Naive thymus-derived CD4-positive, alpha-beta T cell (primary cell): ENCODE data around the gene TGFBR3. TPM values are rescaled to one million over a fixed set of nuclear protein-coding genes. Genes with fewer than 3 reads are reported as not detected.
"Not testable (repeated sequence)": the region's sequence is repeated elsewhere in the genome, so short reads cannot be mapped to it uniquely, and the experiment has no call there.

ENCODE experiments used
- ATAC-seq: fragments of 150-1000 bp; cut with Tn5 transposase; 2 replicates; pipeline ENCODE4 v1.10.0; 2021; ENCODE audit warnings: mild to moderate bottlenecking, moderate library complexity
- CTCF ChIA-PET: fragments of 350-600 bp; sonication (Branson Sonifier 250); formaldehyde crosslinking; loops from one replicate; lab custom pipeline; 2021; ENCODE audit warnings: antibody characterized with exemption; lab: Charles Lee
- POLR2A ChIA-PET: fragments of 350-600 bp; sonication (Branson Sonifier 250); formaldehyde crosslinking; loops from one replicate; lab custom pipeline; 2021; ENCODE audit warnings: antibody characterized with exemption, inconsistent platforms; lab: Charles Lee
- DNase-seq, 9 donors: peaks; one replicate each; pipeline versions ENCODE4 v3.0.0 to v3.0.0-alpha.2; 2020 to 2022; ENCODE audit warnings: mixed read lengths in 1 of 9
- H3K27ac ChIP-seq: one replicate; pipeline ENCODE4 v1.7.0; 2013; ENCODE audit warnings: mild to moderate bottlenecking, low read depth, low read length, moderate library complexity
- H3K27me3 ChIP-seq, 2 donors: one replicate each; pipeline ENCODE4 v1.7.0; 2013; ENCODE audit warnings: low read length in 2 of 2, mild to moderate bottlenecking in 2 of 2, moderate library complexity in 2 of 2; ENCODE audit not compliant: control insufficient read depth in 2 of 2, insufficient read depth in 2 of 2
- H3K36me3 ChIP-seq, 3 experiments: 1 replicate in 2 of 3; 2 replicates in 1 of 3; pipeline ENCODE4 v1.7.0; 2013; ENCODE audit warnings: low read length in 3 of 3, mild to moderate bottlenecking in 3 of 3, moderate library complexity in 1 of 3; ENCODE audit not compliant: insufficient read depth in 3 of 3, control insufficient read depth in 2 of 3
- H3K4me1 ChIP-seq, 2 donors: one replicate each; pipeline ENCODE4 v1.7.0; 2013; ENCODE audit warnings: low read length in 2 of 2, mild to moderate bottlenecking in 2 of 2, moderate library complexity in 1 of 2; ENCODE audit not compliant: control insufficient read depth in 2 of 2, insufficient read depth in 2 of 2
- H3K4me3 ChIP-seq: 2 replicates; pipeline ENCODE4 v1.7.0; 2013; ENCODE audit warnings: mild to moderate bottlenecking, low read length
- H3K9me3 ChIP-seq, 3 experiments: 1 replicate in 2 of 3; 2 replicates in 1 of 3; pipeline ENCODE4 v1.7.0; 2013; ENCODE audit warnings: low read length in 3 of 3; ENCODE audit not compliant: control insufficient read depth in 2 of 3
- H3K27ac Mint-ChIP-seq, 9 donors: one replicate each; pipeline ENCODE4 v1.8.0; 2020 to 2022; ENCODE audit warnings: mixed read lengths in 9 of 9, mild to moderate bottlenecking in 8 of 9, moderate library complexity in 5 of 9, inconsistent platforms in 2 of 9
- H3K27me3 Mint-ChIP-seq, 5 donors: one replicate each; pipeline ENCODE4 v1.8.0; 2021 to 2022; ENCODE audit warnings: mixed read lengths in 5 of 5, mild to moderate bottlenecking in 1 of 5
- H3K36me3 Mint-ChIP-seq, 5 donors: one replicate each; pipeline ENCODE4 v1.8.0; 2020 to 2022; ENCODE audit warnings: mixed read lengths in 5 of 5, mild to moderate bottlenecking in 3 of 5, inconsistent platforms in 1 of 5
- H3K4me1 Mint-ChIP-seq, 7 donors: one replicate each; pipeline ENCODE4 v1.8.0; 2020 to 2022; ENCODE audit warnings: mixed read lengths in 7 of 7, mild to moderate bottlenecking in 3 of 7, inconsistent platforms in 1 of 7
- H3K4me3 Mint-ChIP-seq, 10 donors: one replicate each; pipeline ENCODE4 v1.8.0; 2020 to 2022; ENCODE audit warnings: mild to moderate bottlenecking in 10 of 10, mixed read lengths in 10 of 10, moderate library complexity in 6 of 10, inconsistent platforms in 2 of 10
- H3K9me3 Mint-ChIP-seq, 11 donors: one replicate each; pipeline ENCODE4 v1.8.0; 2020 to 2022; ENCODE audit warnings: mixed read lengths in 11 of 11, mild to moderate bottlenecking in 4 of 11, inconsistent platforms in 1 of 11, moderate library complexity in 1 of 11
- intact Hi-C, 2 donors: fragments of 100-400 bp; cut with micrococcal nuclease; formaldehyde crosslinking; loops; one replicate each; pipeline ENCODE4 v1.15.1; 2023
- polyA plus RNA-seq, 2 donors: library from polyadenylated mRNA; unstranded; fragments of 300-500 nt; fragmentation: Illumina TruSeq; gene quantifications; one replicate each; pipeline ENCODE4 v1.2.3, GENCODE V29; 2021
- total RNA-seq, 6 experiments: library from RNA in 5 of 6; stranded (reverse) in 5 of 6; gene quantifications; 1 replicate in 5 of 6; 2 replicates in 1 of 6; pipeline ENCODE4 v1.2.3 and lab custom pipeline; 2021 to 2026

TGFBR3 gene
- total and polyA plus RNA-seq, 7 experiments from 2014 or later: 9.4 to 36.3 (median 11.4) TPM

DNA sequence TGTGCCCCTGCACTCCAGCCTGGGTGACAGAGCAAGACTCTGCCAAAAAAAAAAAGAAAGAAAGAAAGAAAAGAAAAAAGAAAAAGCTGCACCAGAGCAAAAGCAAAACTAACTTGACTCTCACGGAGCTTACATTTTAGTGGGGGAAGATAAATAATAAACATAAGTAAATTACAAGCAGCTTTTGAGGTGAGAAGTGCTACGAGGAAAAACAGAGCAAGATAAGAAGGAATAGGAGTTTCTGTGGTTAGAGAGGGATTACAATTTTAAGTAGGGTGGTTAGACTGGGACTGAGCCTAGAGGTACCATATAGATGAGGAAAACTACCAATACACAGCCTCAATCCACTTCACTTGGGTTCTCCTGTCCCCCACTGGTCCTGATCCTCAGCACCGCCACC, 43.9 kb downstream of the TGFBR3 start:
- H3K27ac Mint-ChIP-seq: peak overlapping the region in 2 of 9 donors; percentile 28 to 52
- ChIA-PET CTCF (no interaction called here), POLR2A (interaction anchor here (0.6 to 0.8 kb wide), 2 partner anchors 32 to 39 kb away, joined by 3 read pairs; no protein-coding TSS in a partner anchor)
- H3K27me3 Mint-ChIP-seq: peaks cover 0 to 14% (median 0%) of the 10 kb centered on the region in 5 donors
- H3K36me3 ChIP-seq: no peaks in the 10 kb centered on the region
- no peak for ATAC-seq
- intact Hi-C loops: no loop called here
- H3K9me3 ChIP-seq: no peaks in the 10 kb centered on the region
- no peak overlapping the region for H3K4me3 Mint-ChIP-seq
- peaks cover 0 to 6% of the 10 kb centered on the region in 2 donors for H3K4me1 ChIP-seq
- no peak overlapping the region for H3K27ac ChIP-seq
- no peak overlapping the region for H3K4me3 ChIP-seq
- H3K4me1 Mint-ChIP-seq: peaks cover 0 to 23% (median 8%) of the 10 kb centered on the region in 7 donors
- H3K9me3 Mint-ChIP-seq: peaks cover 0 to 10% (median 0%) of the 10 kb centered on the region in 11 donors
- peaks cover 0 to 10% (median 9%) of the 10 kb centered on the region in 5 donors for H3K36me3 Mint-ChIP-seq
- no peak for DNase-seq
- H3K27me3 ChIP-seq: no peaks in the 10 kb centered on the region

GRCh38 chr1:91840276-91840675, 45.7 kb downstream of the TGFBR3 start:
- H3K4me3 ChIP-seq, H3K9me3 Mint-ChIP-seq, H3K4me3 Mint-ChIP-seq: not testable (repeated sequence)

GRCh38 chr1:91836331-91837040, 49.5 kb downstream of the TGFBR3 start:
- no peak for DNase-seq
- ATAC-seq: no peak
- no peaks in the 10 kb centered on the region for H3K9me3 Mint-ChIP-seq
- H3K36me3 Mint-ChIP-seq: peaks cover 0 to 5% (median 0%) of the 10 kb centered on the region in 5 donors
- ChIA-PET CTCF (no interaction called here), POLR2A (no interaction called here)
- peaks cover 0 to 16% (median 0%) of the 10 kb centered on the region in 5 donors for H3K27me3 Mint-ChIP-seq
- intact Hi-C loops: no loop called here
- peaks cover 0 to 12% (median 0%) of the 10 kb centered on the region in 7 donors for H3K4me1 Mint-ChIP-seq
- H3K27ac ChIP-seq: no peak overlapping the region
- no peak overlapping the region for H3K27ac Mint-ChIP-seq
- no peaks in the 10 kb centered on the region for H3K9me3 ChIP-seq
- H3K4me3 Mint-ChIP-seq: no peak overlapping the region
- no peaks in the 10 kb centered on the region for H3K4me1 ChIP-seq
- no peaks in the 10 kb centered on the region for H3K27me3 ChIP-seq
- H3K36me3 ChIP-seq: no peaks in the 10 kb centered on the region
- no peak overlapping the region for H3K4me3 ChIP-seq

More at GRCh38 chr1:91840276-91840675, 45.7 kb downstream of the TGFBR3 start:
- H3K4me1 ChIP-seq, DNase-seq, H3K27me3 ChIP-seq, H3K9me3 ChIP-seq, H3K27ac Mint-ChIP-seq, H3K36me3 ChIP-seq, ATAC-seq, CTCF ChIA-PET, H3K27ac ChIP-seq, intact Hi-C loops, POLR2A ChIA-PET: not testable (repeated sequence)
- peaks cover 0 to 10% (median 9%) of the 10 kb centered on the region in 5 donors for H3K36me3 Mint-ChIP-seq
- peaks cover 0 to 15% (median 0%) of the 10 kb centered on the region in 5 donors for H3K27me3 Mint-ChIP-seq
- H3K4me1 Mint-ChIP-seq: peaks cover 0 to 13% (median 7%) of the 10 kb centered on the region in 7 donors

DNA sequence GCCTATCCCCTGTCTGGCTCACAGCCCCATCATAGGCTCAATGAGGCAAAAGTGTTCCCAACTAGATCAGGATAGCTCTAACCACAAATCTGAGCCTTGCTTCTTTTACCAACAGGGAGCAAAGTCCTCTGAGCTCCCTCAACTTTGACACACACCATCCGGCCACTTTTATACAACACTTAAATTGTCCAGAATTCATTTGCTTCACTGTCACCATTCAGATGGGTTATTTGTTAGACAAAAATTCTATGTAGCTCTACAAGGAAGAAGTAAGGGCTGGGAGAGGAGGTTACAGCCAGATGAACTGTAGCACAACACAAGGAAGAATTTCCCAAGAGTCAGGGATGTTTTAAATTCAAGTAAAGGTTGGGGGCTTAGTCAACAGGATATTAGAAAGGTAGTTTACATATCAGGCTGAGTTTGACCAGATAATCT, 50.8 kb downstream of the TGFBR3 start:
- no peak overlapping the region for H3K27ac Mint-ChIP-seq
- no peak overlapping the region for H3K4me3 Mint-ChIP-seq
- CTCF ChIA-PET: no interaction called here
- H3K9me3 ChIP-seq: no peaks in the 10 kb centered on the region
- peaks cover 4 to 26% (median 14%) of the 10 kb centered on the region in 7 donors for H3K4me1 Mint-ChIP-seq
- no peak overlapping the region for H3K4me3 ChIP-seq
- H3K36me3 Mint-ChIP-seq: peaks cover 0 to 5% (median 0%) of the 10 kb centered on the region in 5 donors
- H3K27me3 Mint-ChIP-seq: peaks cover 0 to 16% (median 0%) of the 10 kb centered on the region in 5 donors
- intact Hi-C loops: loop anchor here in 1 of 2 donors (1.0 kb wide), 1 partner anchor 20 kb away; no protein-coding TSS in a partner anchor
- no peaks in the 10 kb centered on the region for H3K36me3 ChIP-seq
- peaks cover 0 to 5% of the 10 kb centered on the region in 2 donors for H3K4me1 ChIP-seq
- H3K27ac ChIP-seq: no peak overlapping the region
- H3K27me3 ChIP-seq: no peaks in the 10 kb centered on the region
- DNase-seq (no peak), ATAC-seq (no peak)
- no peaks in the 10 kb centered on the region for H3K9me3 Mint-ChIP-seq
- POLR2A ChIA-PET: no interaction called here

DNA sequence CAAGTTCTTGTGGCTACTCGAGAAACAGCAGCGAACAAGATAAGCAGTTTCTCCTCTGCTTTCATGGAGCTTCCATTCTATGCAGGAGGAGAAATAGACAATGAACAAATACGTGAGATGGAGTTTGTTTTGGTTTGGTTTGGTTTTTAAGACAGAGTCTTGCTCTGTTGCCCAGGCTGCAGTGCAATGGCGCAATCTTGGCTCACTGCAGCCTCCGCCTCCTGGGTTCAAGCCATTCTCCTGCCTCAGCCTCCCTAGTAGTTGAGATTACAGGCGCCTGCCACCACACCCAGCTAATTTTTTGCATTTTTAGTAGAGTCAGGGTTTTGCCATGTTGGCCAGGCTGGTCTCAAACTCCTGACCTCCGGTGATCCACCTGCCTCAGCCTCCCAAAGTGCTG, 51.4 kb downstream of the TGFBR3 start:
- H3K27ac Mint-ChIP-seq: peak overlapping the region in 2 of 9 donors; percentile 1 to 77
- H3K4me1 ChIP-seq, H3K9me3 Mint-ChIP-seq, CTCF ChIA-PET, H3K27me3 ChIP-seq, H3K36me3 Mint-ChIP-seq, H3K27ac ChIP-seq, DNase-seq, H3K36me3 ChIP-seq, H3K4me3 ChIP-seq, ATAC-seq, intact Hi-C loops, H3K4me3 Mint-ChIP-seq, H3K9me3 ChIP-seq: not testable (repeated sequence)
- POLR2A ChIA-PET: interaction anchor here (0.6 kb wide), 2 partner anchors 31 to 49 kb away, joined by 3 to 5 read pairs; no protein-coding TSS in a partner anchor
- peaks cover 6 to 30% (median 17%) of the 10 kb centered on the region in 7 donors for H3K4me1 Mint-ChIP-seq
- peaks cover 0 to 16% (median 0%) of the 10 kb centered on the region in 5 donors for H3K27me3 Mint-ChIP-seq

GRCh38 chr1:91833946-91834345, 52.0 kb downstream of the TGFBR3 start:
- peaks cover 0 to 5% (median 0%) of the 10 kb centered on the region in 5 donors for H3K36me3 Mint-ChIP-seq
- Histone ChIP-seq H3K27ac (no peak overlapping the region), H3K36me3 (no peaks in the 10 kb centered on the region), H3K4me1 (peaks cover 0 to 5% of the 10 kb centered on the region in 2 donors), H3K9me3 (no peaks in the 10 kb centered on the region), H3K4me3 (no peak overlapping the region), H3K27me3 (no peaks in the 10 kb centered on the region)
- H3K4me3 Mint-ChIP-seq: no peak overlapping the region
- no peaks in the 10 kb centered on the region for H3K9me3 Mint-ChIP-seq
- DNase-seq (no peak), ATAC-seq (no peak)
- intact Hi-C loops: no loop called here
- ChIA-PET CTCF (no interaction called here), POLR2A (interaction anchor here (0.6 kb wide), 2 partner anchors 31 to 50 kb away, joined by 3 to 5 read pairs; no protein-coding TSS in a partner anchor)
- peak overlapping the region in 3 of 9 donors; percentile 1 to 77 (median 9) for H3K27ac Mint-ChIP-seq
- H3K4me1 Mint-ChIP-seq: peaks cover 6 to 30% (median 17%) of the 10 kb centered on the region in 7 donors
- H3K27me3 Mint-ChIP-seq: peaks cover 0 to 10% (median 0%) of the 10 kb centered on the region in 5 donors
